ENCODE measurements around the gene F2.

DNA sequence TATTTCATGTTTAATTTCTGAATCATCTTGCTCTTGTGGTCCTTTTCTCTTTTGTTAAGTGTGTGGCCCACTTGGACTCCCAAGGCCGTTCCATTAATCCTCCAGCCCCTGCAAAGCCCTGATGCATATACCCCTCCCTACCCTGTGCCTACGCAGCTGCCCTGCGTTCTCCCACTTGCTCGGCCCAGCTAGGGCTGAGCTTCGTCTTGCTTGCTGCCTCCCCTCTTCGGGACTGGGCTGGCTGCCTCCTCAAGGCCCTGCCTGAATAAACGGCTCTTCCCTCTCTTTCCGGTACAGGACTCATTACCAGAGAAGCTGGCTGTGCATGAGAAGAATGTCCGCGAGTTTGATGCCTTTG, 47.1 kb upstream of the F2 start:
- TF ChIP-seq POLR2AphosphoS5 (IDR thresholded peaks at IDR 0.05; ENCODE audit: low read depth, low read length): no peak
- no peak for TF ChIP-seq SIN3A (IDR thresholded peaks at IDR 0.05; ENCODE audit: borderline replicate concordance, insufficient read depth, low read length)

Data from PFSK-1 (cell line).